Liver (tissue), 9 donors: Measurements from ENCODE around the gene ZNF681. TPM values are rescaled to one million over a fixed set of nuclear protein-coding genes. Genes with fewer than 3 reads are reported as not detected.

Experiments used
- DNase-seq: peaks from one replicate; pipeline ENCODE4 v3.0.0-alpha.2; 2017; ENCODE audit warnings: low spot score
- H3K27ac ChIP-seq, 2 donors: one replicate each; pipeline ENCODE4 v1.7.0; 2013; ENCODE audit warnings: inconsistent platforms in 2 of 2, low read length in 2 of 2, control low read depth in 1 of 2, low read depth in 1 of 2, mild to moderate bottlenecking in 1 of 2
- H3K27me3 ChIP-seq, 4 donors: one replicate each; pipeline versions ENCODE4 v1.6.1 to v1.7.0; 2013; ENCODE audit warnings: low read length in 3 of 4, inconsistent platforms in 1 of 4, mild to moderate bottlenecking in 1 of 4, moderate library complexity in 1 of 4; ENCODE audit not compliant: control insufficient read depth in 4 of 4, insufficient read depth in 4 of 4
- H3K36me3 ChIP-seq, 4 donors: one replicate each; pipeline versions ENCODE4 v1.6.1 to v1.7.0; 2013; ENCODE audit warnings: low read length in 3 of 4, mild to moderate bottlenecking in 3 of 4, low read depth in 1 of 4, moderate library complexity in 1 of 4; ENCODE audit not compliant: control insufficient read depth in 4 of 4, insufficient read depth in 3 of 4
- H3K4me1 ChIP-seq, 4 donors: one replicate each; pipeline versions ENCODE4 v1.6.1 to v1.7.0; 2013; ENCODE audit warnings: low read length in 3 of 4, mild to moderate bottlenecking in 3 of 4, moderate library complexity in 1 of 4; ENCODE audit not compliant: control insufficient read depth in 4 of 4, insufficient read depth in 4 of 4
- H3K4me3 ChIP-seq, 3 donors: one replicate each; pipeline versions ENCODE4 v1.6.1 to v1.7.0; 2013; ENCODE audit warnings: low read length in 3 of 3, control low read depth in 1 of 3, low read depth in 1 of 3, mild to moderate bottlenecking in 1 of 3
- H3K9ac ChIP-seq, 2 donors: one replicate each; pipeline ENCODE4 v1.7.0; 2013; ENCODE audit warnings: low read length in 2 of 2, mild to moderate bottlenecking in 2 of 2, moderate library complexity in 2 of 2, control low read depth in 1 of 2, low read depth in 1 of 2
- H3K9me3 ChIP-seq, 4 donors: one replicate each; pipeline versions ENCODE4 v1.6.1 to v1.7.0; 2013; ENCODE audit warnings: low read length in 3 of 4; ENCODE audit not compliant: control insufficient read depth in 4 of 4
- ATF3 ChIP-seq: IDR thresholded peaks from 2 replicates; pipeline ENCODE4 v1.6.1; 2016; ENCODE audit warnings: antibody characterized with exemption
- CTCF ChIP-seq: fragments of 150-350 bp; IDR thresholded peaks from 2 replicates; pipeline ENCODE4 v1.5.1; 2017; ENCODE audit warnings: improper control_type of control experiment, low read depth, low read length; ENCODE audit not compliant: missing input control
- EGR1 ChIP-seq, 2 donors: IDR thresholded peaks; 2 replicates each; pipeline ENCODE4 v1.6.1; 2016 to 2018; ENCODE audit warnings: antibody characterized with exemption in 2 of 2, low read depth in 2 of 2
- FOXA1 ChIP-seq: IDR thresholded peaks from 2 replicates; pipeline ENCODE4 v1.6.1; 2016; ENCODE audit warnings: antibody characterized with exemption
- FOXA2 ChIP-seq: IDR thresholded peaks from 2 replicates; pipeline ENCODE4 v1.6.1; 2016; ENCODE audit warnings: antibody characterized with exemption
- GABPA ChIP-seq, 2 donors: IDR thresholded peaks in 1 of 2; conservative IDR thresholded peaks in 1 of 2; 2 replicates each; pipeline ENCODE4 v1.6.1; 2016; ENCODE audit warnings: antibody characterized with exemption in 2 of 2, mild to moderate bottlenecking in 1 of 2, moderate library complexity in 1 of 2
- NR2F2 ChIP-seq: IDR thresholded peaks from 2 replicates; pipeline ENCODE4 v1.6.1; 2016; ENCODE audit warnings: antibody characterized with exemption
- RAD21 ChIP-seq, 2 donors: IDR thresholded peaks; 2 replicates each; pipeline ENCODE4 v1.6.1; 2016; ENCODE audit warnings: antibody characterized with exemption in 2 of 2, mild to moderate bottlenecking in 2 of 2
- RXRA ChIP-seq, 2 donors: IDR thresholded peaks; 2 replicates each; pipeline ENCODE4 v1.6.1; 2017 to 2018; ENCODE audit warnings: antibody characterized with exemption in 2 of 2, mild to moderate bottlenecking in 1 of 2
- SP1 ChIP-seq: IDR thresholded peaks from 2 replicates; pipeline ENCODE4 v1.6.1; 2018; ENCODE audit warnings: antibody characterized with exemption, mild to moderate bottlenecking
- TAF1 ChIP-seq: conservative IDR thresholded peaks from 2 replicates; pipeline ENCODE4 v1.6.1; 2016; ENCODE audit warnings: antibody characterized with exemption, mild to moderate bottlenecking
- ZBTB33 ChIP-seq: IDR thresholded peaks from 2 replicates; pipeline ENCODE4 v1.6.1; 2016; ENCODE audit warnings: antibody characterized with exemption
- WGBS: extraction: QIAGEN DNeasy Blood & Tissue Kit; methylation state at CpG from one replicate; pipeline ENCODE4 v1.1.7; 2013; 5-methylcytosine and 5-hydroxymethylcytosine counted together
- polyA plus RNA-seq, 2 donors: library from polyadenylated mRNA; stranded (reverse) in 1 of 2; unstranded in 1 of 2; fragments of 200-250 nt in 1 of 2; fragments of >200 nt in 1 of 2; fragmentation: Nextera tagmentation in 1 of 2; extraction: Ambion mirVana in 1 of 2; gene quantifications; one replicate each; pipeline versions ENCODE4 v1.2.1 to v1.2.3, GENCODE V29; 2013 to 2015
- total RNA-seq, 2 donors: library from RNA; depleted of rRNA; stranded (reverse); fragments of >200 nt; gene quantifications; one replicate each; pipeline ENCODE4 v1.2.3, GENCODE V29; 2014
- donor health status: healthy.
- donor health status: healthy.
- donor health status: healthy.
- donor health status: healthy.
- donor health status: healthy.

The ZNF681 gene
- total and polyA plus RNA-seq, 4 donors = 0.06 to 2.8 (median 0.27) TPM

- TF ChIP-seq ZBTB33 = no peak
- no peak for TF ChIP-seq RAD21 (IDR thresholded peaks at IDR 0.05)
- TF ChIP-seq FOXA1 = no peak
- no peak for TF ChIP-seq EGR1 (IDR thresholded peaks at IDR 0.05; ENCODE audit: low read depth in 2 of 2)
- TF ChIP-seq FOXA2 = no peak
- no peak for TF ChIP-seq RXRA (IDR thresholded peaks at IDR 0.05)
- TF ChIP-seq ATF3 = no peak
Measured at GRCh38 chr19:23766951-23767350, 8.3 kb upstream of the ZNF681 start (continued).

- Histone ChIP-seq H3K27ac (no peak overlapping the region), H3K9ac (no peak overlapping the region), H3K4me1 (peaks cover 0 to 4% (median 0%) of the 10 kb centered on the region in 4 donors), H3K36me3 (no peaks in the 10 kb centered on the region), H3K9me3 (peaks cover 1 to 7% (median 4%) of the 10 kb centered on the region in 4 donors), H3K27me3 (no peaks in the 10 kb centered on the region), H3K4me3 (no peak overlapping the region)
- WGBS = 74% methylated on average over 3 of the region's 3 CpGs
- no peak for DNase-seq
- TF ChIP-seq EGR1 (IDR thresholded peaks at IDR 0.05; ENCODE audit: low read depth in 2 of 2) = no peak
Measured at GRCh38 chr19:23764781-23765180, 6.1 kb upstream of the ZNF681 start.

GRCh38 chr19:23762884-23763711 is 4.4 kb upstream of the ZNF681 start:
- Histone ChIP-seq H3K4me1 (peaks cover 0 to 4% (median 0%) of the 10 kb centered on the region in 4 donors), H3K27ac (no peak overlapping the region), H3K36me3 (no peaks in the 10 kb centered on the region), H3K27me3 (no peaks in the 10 kb centered on the region), H3K9ac (peak overlapping the region in 1 of 2 donors; percentile 16), H3K4me3 (peak overlapping the region; percentile 51 to 70 (median 70)), H3K9me3 (peaks cover 0 to 12% (median 4%) of the 10 kb centered on the region in 4 donors)
- TF ChIP-seq FOXA1 = no peak
- no peak for TF ChIP-seq GABPA (IDR thresholded peaks at IDR 0.05 in 1 of 2, conservative IDR thresholded peaks at IDR 0.05 in 1 of 2)
- peak; percentile 37 for TF ChIP-seq SP1
- TF ChIP-seq CTCF = no peak
- no peak for TF ChIP-seq TAF1
- TF ChIP-seq NR2F2 = peak; percentile 38
- no peak for TF ChIP-seq FOXA2
- no peak for TF ChIP-seq ZBTB33
- peak; percentile 87 for DNase-seq
- 4% methylated on average over 51 of the region's 51 CpGs for WGBS
